GM12873 (cell line): ENCODE data around the gene ANK2.

Experiments used
- CTCF ChIP-seq: IDR thresholded peaks from 2 replicates; pipeline ENCODE4 v1.5.1; 2012; ENCODE audit warnings: low read depth, mild to moderate bottlenecking, moderate library complexity, low read length, control low read depth; ENCODE audit not compliant: insufficient read depth; ENCODE audit errors: missing control alignments

Gene ANK2

DNA sequence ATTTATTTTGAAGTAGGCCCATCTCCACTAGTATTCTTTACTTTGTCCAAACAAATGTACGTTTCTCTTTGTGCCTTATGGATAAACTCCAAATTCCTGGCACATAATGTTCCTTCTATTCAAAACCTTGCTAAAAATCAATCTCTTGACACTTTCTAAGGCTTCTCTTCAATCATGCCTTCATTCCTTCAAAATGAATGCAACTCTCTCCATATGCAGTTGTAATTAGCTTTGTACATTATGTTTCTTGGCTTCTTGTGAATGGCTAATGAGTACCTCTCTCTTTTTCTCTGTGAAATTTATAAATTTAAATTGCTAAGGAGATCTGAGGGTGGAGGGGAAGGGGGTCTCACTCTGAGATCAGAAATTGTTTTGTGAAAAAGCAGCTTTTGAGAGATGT is 24.0 kb upstream of the ANK2 start:
- TF ChIP-seq CTCF: no peak

GRCh38 chr4:113026556-113026955 is 22.9 kb upstream of the ANK2 start:
- TF ChIP-seq CTCF: no peak

- TF ChIP-seq CTCF: no peak
These were observed 21.4 kb upstream of the ANK2 start for GRCh38 chr4:113028074-113028473.

- no peak for TF ChIP-seq CTCF
These were observed 18.2 kb upstream of the ANK2 start for GRCh38 chr4:113031212-113031611.

DNA sequence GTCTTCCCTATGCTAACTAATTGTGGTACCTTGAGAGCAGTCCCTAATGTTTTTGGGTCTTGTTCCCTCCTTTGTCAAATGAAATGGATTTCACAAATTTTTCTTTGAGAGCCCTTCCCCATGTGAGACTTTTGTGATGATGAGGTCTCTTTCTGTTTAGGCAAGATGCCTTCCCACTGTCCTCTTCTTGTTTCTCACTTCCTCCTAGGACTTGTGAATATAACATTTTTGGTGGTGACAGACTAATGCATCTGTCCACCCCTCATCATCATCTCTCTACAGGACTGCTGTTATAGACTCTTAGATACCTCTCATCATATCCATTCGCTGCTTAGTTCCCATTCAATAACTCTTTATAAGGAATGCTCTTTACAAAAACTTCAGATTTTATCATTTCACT is 8.7 kb upstream of the ANK2 start:
- no peak for TF ChIP-seq CTCF

GRCh38 chr4:113042502-113042901 is 7.0 kb upstream of the ANK2 start:
- TF ChIP-seq CTCF: no peak

DNA sequence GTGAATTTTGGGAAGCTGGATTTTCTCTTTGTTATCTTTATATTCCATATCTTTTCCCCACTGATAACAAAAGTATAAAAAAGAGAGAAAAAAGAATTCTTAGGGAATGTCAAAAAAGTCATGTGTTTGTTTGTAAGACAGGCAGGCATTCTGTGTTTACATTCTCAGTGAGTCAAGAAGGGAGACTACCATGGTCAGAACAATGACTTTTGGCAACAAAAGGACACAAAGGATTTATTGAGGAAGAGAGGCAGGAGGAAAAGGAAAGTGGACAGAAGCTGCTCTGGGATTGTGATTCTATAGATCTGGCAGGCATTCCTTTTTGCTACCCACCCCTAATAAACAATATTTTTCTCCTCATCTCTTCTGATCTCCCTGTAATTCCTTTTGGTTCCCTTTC is 5.9 kb upstream of the ANK2 start:
- TF ChIP-seq CTCF: no peak

- TF ChIP-seq CTCF: no peak
These were observed 910 bp downstream of the ANK2 start for GRCh38 chr4:113050371-113050755.
